H1 (cell line): ENCODE measurements around the gene SMAD7. TPM values are rescaled to one million over a fixed set of nuclear protein-coding genes. Genes with fewer than 3 reads are reported as not detected.

Experiments
- EGR1 ChIP-seq: IDR thresholded peaks from 2 replicates; pipeline ENCODE4 v1.6.1; 2011; ENCODE audit warnings: low read depth, low read length, borderline replicate concordance
- EP300 ChIP-seq, 2 experiments: IDR thresholded peaks; 1 replicate in 1 of 2; 2 replicates in 1 of 2; pipeline ENCODE4 v1.6.1; 2011 to 2012; ENCODE audit warnings: low read depth in 2 of 2, low read length in 2 of 2, mild to moderate bottlenecking in 2 of 2, borderline replicate concordance in 1 of 2, inconsistent platforms in 1 of 2, moderate library complexity in 1 of 2
- MAX ChIP-seq: IDR thresholded peaks from 2 replicates; pipeline ENCODE4 v1.6.1; 2012; ENCODE audit warnings: inconsistent platforms
- NRF1 ChIP-seq: IDR thresholded peaks from 2 replicates; pipeline ENCODE4 v1.6.1; 2011; ENCODE audit warnings: mild to moderate bottlenecking, low read depth, low read length, improper control_type of control experiment
- RAD21 ChIP-seq, 2 experiments: IDR thresholded peaks in 1 of 2; conservative IDR thresholded peaks in 1 of 2; 2 replicates each; pipeline ENCODE4 v1.6.1; 2011; ENCODE audit warnings: low read depth in 2 of 2, low read length in 2 of 2, improper control_type of control experiment in 1 of 2, inconsistent platforms in 1 of 2, mild to moderate bottlenecking in 1 of 2, moderate library complexity in 1 of 2
- SAP30 ChIP-seq: fragments of 300-600 bp; sonication (generic); IDR thresholded peaks from 2 replicates; pipeline ENCODE4 v1.7.1; 2012; ENCODE audit warnings: low read length, moderate library complexity, mild to moderate bottlenecking, inconsistent platforms; ENCODE audit not compliant: insufficient read depth, insufficient replicate concordance
- SUZ12 ChIP-seq: fragments of 200-600 bp; sonication (generic); IDR thresholded peaks from 2 replicates; pipeline ENCODE4 v1.6.1; 2012; ENCODE audit warnings: mild to moderate bottlenecking, inconsistent platforms, low read length, moderate library complexity, mixed read lengths
- polyA plus RNA-seq, 7 experiments: library from polyadenylated mRNA; depleted of rRNA in 3 of 7; stranded (reverse) in 5 of 7; unstranded in 2 of 7; fragments of >200 nt in 5 of 7; fragments of 200-250 nt in 2 of 7; gene quantifications; 1 replicate in 5 of 7; 2 replicates in 1 of 7; 4 replicates in 1 of 7; pipeline versions ENCODE4 v1.2.1 to v1.2.3, GENCODE V29; 2011 to 2013; ENCODE audit warnings: missing spikeins in 2 of 7, mixed read lengths in 2 of 7
- total RNA-seq: library from RNA; stranded (reverse); fragmentation: NEBNext Ultra II Directional; extraction: Animal tissue kit (Norgen Biotek cat#: 25700); gene quantifications from 2 replicates; pipeline ENCODE4 v1.2.1, GENCODE V29; 2021
- TF ChIP-seq, protein P1 (sequence below): fragments of 300-600 bp; sonication (generic); IDR thresholded peaks from 2 replicates; pipeline ENCODE4 v1.7.1; 2012; ENCODE audit warnings: low read length, moderate library complexity, mild to moderate bottlenecking, inconsistent platforms; ENCODE audit not compliant: insufficient replicate concordance

SMAD7 gene
- total and polyA plus RNA-seq, 2 of the 8 experiments (the other 6 are each of a cell fraction or from before 2014, with no cell fraction given) = 6.5 to 15.5 TPM

GRCh38 chr18:48939205-48940097, 11.3 kb downstream of the SMAD7 start (continued):
- TF ChIP-seq, protein P1, sequence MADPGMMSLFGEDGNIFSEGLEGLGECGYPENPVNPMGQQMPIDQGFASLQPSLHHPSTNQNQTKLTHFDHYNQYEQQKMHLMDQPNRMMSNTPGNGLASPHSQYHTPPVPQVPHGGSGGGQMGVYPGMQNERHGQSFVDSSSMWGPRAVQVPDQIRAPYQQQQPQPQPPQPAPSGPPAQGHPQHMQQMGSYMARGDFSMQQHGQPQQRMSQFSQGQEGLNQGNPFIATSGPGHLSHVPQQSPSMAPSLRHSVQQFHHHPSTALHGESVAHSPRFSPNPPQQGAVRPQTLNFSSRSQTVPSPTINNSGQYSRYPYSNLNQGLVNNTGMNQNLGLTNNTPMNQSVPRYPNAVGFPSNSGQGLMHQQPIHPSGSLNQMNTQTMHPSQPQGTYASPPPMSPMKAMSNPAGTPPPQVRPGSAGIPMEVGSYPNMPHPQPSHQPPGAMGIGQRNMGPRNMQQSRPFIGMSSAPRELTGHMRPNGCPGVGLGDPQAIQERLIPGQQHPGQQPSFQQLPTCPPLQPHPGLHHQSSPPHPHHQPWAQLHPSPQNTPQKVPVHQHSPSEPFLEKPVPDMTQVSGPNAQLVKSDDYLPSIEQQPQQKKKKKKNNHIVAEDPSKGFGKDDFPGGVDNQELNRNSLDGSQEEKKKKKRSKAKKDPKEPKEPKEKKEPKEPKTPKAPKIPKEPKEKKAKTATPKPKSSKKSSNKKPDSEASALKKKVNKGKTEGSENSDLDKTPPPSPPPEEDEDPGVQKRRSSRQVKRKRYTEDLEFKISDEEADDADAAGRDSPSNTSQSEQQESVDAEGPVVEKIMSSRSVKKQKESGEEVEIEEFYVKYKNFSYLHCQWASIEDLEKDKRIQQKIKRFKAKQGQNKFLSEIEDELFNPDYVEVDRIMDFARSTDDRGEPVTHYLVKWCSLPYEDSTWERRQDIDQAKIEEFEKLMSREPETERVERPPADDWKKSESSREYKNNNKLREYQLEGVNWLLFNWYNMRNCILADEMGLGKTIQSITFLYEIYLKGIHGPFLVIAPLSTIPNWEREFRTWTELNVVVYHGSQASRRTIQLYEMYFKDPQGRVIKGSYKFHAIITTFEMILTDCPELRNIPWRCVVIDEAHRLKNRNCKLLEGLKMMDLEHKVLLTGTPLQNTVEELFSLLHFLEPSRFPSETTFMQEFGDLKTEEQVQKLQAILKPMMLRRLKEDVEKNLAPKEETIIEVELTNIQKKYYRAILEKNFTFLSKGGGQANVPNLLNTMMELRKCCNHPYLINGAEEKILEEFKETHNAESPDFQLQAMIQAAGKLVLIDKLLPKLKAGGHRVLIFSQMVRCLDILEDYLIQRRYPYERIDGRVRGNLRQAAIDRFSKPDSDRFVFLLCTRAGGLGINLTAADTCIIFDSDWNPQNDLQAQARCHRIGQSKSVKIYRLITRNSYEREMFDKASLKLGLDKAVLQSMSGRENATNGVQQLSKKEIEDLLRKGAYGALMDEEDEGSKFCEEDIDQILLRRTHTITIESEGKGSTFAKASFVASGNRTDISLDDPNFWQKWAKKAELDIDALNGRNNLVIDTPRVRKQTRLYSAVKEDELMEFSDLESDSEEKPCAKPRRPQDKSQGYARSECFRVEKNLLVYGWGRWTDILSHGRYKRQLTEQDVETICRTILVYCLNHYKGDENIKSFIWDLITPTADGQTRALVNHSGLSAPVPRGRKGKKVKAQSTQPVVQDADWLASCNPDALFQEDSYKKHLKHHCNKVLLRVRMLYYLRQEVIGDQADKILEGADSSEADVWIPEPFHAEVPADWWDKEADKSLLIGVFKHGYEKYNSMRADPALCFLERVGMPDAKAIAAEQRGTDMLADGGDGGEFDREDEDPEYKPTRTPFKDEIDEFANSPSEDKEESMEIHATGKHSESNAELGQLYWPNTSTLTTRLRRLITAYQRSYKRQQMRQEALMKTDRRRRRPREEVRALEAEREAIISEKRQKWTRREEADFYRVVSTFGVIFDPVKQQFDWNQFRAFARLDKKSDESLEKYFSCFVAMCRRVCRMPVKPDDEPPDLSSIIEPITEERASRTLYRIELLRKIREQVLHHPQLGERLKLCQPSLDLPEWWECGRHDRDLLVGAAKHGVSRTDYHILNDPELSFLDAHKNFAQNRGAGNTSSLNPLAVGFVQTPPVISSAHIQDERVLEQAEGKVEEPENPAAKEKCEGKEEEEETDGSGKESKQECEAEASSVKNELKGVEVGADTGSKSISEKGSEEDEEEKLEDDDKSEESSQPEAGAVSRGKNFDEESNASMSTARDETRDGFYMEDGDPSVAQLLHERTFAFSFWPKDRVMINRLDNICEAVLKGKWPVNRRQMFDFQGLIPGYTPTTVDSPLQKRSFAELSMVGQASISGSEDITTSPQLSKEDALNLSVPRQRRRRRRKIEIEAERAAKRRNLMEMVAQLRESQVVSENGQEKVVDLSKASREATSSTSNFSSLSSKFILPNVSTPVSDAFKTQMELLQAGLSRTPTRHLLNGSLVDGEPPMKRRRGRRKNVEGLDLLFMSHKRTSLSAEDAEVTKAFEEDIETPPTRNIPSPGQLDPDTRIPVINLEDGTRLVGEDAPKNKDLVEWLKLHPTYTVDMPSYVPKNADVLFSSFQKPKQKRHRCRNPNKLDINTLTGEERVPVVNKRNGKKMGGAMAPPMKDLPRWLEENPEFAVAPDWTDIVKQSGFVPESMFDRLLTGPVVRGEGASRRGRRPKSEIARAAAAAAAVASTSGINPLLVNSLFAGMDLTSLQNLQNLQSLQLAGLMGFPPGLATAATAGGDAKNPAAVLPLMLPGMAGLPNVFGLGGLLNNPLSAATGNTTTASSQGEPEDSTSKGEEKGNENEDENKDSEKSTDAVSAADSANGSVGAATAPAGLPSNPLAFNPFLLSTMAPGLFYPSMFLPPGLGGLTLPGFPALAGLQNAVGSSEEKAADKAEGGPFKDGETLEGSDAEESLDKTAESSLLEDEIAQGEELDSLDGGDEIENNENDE = no peak
- TF ChIP-seq NRF1 = no peak
- no peak for TF ChIP-seq EP300 (IDR thresholded peaks at IDR 0.05; ENCODE audit: borderline replicate concordance in 1 of 2, low read depth in 2 of 2, low read length in 2 of 2)
- no peak for TF ChIP-seq SAP30
- 0 out of 2 replicates have a peak, but pooled peaks have one; percentile 42 for TF ChIP-seq EGR1
- TF ChIP-seq MAX = no peak
- no peak for TF ChIP-seq SUZ12
- TF ChIP-seq RAD21 (IDR thresholded peaks at IDR 0.05 in 1 of 2, conservative IDR thresholded peaks at IDR 0.05 in 1 of 2; ENCODE audit: low read depth in 2 of 2, low read length in 2 of 2) = no peak
